GM19397 (cell line): ENCODE data around the gene UBAC1.
"Not testable (repeated sequence)": the region's sequence is repeated elsewhere in the genome, so short reads cannot be mapped to it uniquely, and the experiment has no call there.

ENCODE experiments used
- ATAC-seq: cut with Tn5 transposase; IDR thresholded peaks from one replicate; pipeline ENCODE4 v1.9.1; 2021; ENCODE audit warnings: mild to moderate bottlenecking, moderate library complexity; ENCODE audit not compliant: unreplicated experiment

The UBAC1 gene

DNA sequence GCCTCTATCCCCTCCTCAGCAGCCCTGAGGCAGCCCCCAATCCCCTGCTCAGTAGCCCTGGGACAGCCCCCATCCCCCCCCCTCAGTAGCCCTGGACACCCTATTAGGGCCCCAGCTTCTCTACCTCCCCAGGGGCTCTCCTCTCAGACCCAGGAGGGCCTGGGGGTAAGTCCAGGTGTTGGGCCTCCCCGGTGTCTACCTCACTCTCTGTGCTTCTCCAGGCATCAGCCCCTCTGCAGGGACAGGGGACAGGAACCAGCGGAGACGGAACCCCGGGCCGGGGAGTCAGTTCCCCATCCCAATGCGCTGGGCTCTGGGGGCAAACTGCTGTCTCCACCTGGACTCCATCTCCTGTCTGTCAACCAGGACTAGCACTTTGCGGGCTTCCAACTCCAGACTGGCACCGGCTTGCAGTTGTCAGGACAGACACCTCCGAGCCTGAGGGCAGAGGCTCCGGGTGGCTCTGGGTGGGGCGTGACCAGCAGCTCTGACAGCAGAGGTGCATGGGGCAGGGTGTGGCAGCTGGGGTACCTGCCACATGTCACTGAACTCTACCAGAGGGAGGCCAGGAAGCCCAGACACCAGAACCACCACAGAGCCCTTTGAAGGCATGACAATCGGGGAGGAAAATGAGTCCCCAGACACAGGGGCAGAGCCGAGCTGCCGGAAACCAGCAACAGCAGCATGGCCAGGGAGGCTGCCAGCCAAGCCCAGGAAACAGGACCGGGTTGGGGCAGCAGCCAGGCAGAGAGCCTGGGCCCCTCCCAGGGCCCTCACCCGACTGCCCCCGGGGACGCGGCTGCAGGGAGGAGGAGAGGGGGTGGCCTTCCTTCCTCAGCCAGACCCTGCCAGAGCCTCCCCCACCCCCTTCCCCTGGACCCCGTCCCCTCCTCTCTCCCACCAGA is 17.7 kb upstream of the UBAC1 start:
- ATAC-seq, result no peak

DNA sequence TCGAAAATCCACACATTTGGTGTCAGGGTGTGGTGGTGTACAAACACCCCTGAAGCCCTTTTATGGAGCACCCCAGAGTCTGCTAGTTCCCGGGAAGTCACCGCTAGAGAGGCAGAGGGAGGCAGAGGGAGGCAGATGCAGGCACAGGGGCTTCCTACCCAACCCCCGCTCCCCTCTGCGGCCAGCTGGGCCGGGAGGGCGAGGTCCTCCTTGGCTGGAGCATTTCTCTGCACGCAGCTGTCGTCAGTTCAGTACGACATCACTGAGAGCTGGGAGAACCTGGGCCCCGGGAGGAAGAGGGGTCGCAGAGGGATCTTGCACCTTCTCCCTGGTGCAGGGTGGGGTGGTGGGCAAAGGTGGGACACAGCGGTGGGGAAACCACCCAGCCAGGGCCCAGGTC is 15.8 kb upstream of the UBAC1 start:
- no peak for ATAC-seq

DNA sequence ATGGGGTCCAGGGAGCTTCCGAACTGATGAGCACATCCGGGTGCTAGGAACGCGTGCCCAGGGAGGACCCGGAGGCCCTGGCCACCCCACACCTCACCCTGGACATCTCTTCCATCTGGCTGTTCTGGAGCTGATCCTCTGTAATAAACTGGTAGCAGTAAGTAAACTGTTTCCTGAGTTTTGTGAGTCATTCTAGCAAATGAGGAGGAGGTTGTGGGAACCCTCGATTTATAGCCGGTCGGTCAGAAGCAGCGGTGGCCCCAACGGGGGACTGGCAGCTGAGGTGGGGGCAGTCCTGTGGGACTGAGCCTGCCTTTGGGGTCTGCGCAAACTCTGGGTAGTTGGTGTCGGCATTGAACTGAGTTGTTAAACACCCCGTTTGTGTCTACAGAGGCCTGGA is 15.4 kb upstream of the UBAC1 start:
- no peak for ATAC-seq

DNA sequence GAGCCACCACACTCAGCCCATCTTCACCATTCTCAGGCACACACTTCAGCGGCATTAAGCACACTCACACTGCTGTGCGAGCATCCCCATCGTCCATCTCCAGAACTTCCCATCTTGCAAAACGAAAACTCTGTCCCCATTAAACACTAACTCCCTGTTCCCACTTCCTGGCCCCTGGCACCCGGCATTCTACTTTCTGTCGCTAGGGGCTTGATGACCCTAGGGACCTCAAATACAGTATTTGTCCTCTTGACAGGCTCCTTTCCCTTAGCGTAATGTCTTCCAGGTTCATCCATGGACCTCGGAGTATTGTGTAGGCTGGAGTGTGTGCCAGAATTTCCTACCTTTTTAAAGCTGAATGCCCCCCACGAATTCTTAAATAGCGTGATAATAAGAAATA is 14.7 kb upstream of the UBAC1 start:
- ATAC-seq, result no peak

DNA sequence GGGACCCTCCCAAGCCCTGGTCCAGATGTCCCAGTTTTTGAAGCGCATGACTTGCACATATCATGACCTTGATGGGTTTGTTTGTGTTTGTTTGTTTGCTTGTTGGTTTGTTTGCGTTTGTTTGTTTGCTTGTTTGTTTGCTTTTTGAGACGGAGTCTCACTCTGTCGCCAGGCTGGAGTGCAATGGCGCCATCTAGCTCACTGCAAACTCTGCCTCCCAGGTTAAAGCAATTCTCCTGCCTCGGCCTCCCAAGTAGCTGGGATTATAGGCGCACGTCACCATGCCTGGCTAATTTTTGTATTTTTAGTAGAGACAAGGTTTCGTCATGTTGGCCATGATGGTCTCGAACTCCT is 13.0 kb upstream of the UBAC1 start:
- ATAC-seq, result no peak

DNA sequence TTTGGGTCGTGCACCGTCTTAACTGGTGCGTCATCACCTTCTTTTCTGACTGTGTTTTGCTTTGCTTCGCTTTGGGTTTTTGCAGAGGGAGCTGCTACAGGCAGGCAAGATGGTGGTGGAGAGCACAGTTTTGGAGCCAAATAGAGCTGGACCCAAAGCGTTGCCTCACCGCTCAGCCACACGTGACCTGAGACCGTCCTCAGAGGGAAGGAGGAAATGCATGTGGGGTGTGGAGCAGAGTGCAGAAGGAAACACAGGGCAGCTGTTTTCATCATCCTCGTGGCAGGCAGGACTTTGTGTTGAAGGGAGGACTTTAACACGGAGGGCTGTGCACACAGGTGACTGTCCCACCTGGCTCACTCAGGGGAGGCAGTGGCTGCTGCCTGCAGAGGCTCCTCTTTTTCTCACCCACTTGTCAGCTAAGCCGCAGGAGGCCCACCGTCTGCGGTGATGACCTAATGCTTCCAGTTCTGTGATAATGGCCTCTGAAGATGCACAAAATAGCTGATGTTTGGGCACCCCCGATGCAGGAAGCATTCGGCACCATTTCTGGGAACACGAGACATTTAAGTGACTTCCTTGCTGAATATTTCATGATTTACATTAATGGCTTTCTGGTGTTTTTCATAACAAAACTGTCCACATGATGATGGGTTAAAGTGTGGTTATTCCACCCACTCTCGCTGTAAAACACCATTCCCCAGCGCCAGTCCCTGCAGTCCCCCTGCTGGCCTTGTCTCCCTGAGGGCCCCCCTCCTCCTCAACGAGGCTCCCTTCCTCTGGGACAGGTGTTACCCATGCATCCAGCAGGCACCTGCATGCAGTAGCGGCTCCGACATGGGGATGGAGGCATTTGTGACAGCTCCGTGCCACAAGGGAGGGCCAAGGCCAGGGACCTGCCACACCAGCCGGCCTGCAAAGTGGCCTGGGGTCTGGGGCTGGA is 12.4 kb upstream of the UBAC1 start:
- ATAC-seq, result no peak

DNA sequence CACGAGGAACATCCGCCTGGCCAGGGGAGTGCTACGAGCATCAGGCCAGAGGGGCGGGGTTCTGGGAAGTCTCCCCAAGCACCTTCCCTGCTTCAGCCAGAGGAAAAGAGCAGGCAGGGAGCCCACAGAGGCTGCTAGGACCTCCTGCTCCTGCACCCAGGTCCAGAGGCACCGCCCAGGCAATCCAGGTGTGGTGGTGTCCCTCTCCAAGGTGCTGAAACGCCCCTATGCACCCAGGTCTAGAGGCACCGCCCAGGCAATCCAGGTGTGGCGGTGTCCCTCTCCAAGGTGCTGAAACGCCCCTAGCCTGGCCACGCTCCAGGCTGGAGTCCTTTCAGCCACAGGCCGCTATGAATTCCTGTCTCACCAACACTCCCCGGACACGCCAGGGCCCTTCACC is 10.7 kb upstream of the UBAC1 start:
- ATAC-seq, result no peak

DNA sequence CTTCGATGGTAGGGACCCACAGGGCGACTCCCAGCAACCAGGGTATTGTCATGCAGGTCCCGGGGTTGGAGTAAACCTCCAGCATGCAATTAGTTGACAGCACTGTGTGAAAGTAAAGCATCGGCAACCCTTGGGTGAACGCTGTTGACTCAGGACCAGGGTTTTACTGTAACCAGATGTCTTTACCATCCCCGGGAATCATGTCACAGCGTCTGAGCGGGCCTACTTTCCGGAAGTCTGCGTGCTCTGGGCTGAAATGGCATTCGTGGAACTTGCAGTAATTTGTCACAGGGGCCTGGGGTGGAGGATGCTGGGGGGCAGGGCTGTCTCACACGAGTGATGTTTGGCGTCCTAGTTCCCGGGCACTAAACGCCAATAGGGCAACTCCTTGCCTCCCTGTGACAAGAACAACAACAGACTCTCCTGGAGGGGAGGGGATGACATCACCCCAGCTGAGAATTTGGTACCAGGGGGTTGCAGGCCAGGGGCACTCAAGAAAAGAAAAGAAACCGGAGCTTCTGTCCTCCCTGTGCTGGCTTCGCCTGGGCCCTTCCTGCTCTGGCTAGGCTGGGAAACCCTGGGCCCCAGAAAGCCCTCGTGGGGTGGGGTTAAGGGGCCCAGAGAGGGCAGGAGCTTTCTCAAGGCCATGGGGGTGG is 10.1 kb upstream of the UBAC1 start:
- no peak for ATAC-seq

DNA sequence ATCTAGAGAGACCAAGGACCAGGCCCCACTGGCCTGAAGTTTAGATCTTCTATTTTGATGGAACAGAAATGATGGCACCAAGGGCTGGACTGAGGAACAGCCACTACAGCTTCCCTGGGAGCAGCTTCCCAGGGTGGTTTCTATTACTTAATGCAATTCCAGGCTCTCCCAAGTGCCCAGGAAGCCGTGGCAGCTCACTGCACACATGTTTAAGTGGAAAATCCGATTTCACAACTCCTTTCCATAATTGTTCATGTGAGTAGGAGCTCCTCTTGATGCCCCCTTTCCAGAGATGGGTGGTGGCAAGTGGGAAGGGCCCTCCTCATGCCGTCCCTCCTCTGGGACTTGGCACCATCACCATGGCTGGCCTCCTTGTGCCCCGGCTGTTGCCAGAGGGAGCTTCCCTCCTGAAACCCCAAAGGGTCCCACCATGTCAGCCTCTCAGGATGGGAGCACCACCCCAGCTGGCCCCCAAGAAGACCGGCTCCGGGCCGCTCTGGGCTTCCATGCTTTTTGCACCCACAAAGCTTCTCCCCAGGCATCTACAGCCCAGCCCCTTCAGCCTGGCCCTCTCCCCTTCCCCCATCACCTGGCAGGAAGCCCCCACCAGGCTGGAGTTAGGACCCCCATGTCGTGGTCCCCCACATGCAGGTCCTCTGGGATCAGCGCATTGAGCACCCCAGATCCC is 9.1 kb upstream of the UBAC1 start:
- no peak for ATAC-seq

DNA sequence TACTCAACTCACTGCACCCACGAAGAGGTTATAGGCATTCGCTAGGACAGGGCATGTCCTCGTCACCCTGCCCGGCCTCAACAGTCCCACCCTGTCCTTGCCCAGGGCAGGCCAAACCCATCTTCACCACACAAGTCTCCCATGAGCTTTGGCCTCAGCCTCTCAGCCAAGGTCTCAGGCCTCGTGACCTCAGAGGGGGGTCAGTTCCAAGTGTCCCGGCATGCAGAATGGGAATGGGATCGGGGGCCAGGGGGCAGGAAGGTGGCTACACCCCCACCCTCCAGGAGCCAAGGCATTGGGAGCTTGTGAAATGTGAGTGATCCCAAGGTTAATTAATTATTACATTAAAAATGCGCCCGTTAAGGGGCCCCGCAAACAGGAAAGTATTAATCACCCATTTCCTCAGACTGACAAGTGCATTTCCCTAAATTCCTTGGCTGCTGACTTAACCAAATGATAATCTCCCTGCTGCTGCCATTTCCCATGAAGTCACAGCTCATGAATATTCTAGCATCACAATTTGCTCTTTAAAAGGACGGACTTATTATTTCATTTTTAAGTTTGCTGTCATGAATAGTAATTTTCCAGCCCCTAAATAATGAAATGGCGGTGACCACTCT is 8.0 kb upstream of the UBAC1 start:
- no peak for ATAC-seq

DNA sequence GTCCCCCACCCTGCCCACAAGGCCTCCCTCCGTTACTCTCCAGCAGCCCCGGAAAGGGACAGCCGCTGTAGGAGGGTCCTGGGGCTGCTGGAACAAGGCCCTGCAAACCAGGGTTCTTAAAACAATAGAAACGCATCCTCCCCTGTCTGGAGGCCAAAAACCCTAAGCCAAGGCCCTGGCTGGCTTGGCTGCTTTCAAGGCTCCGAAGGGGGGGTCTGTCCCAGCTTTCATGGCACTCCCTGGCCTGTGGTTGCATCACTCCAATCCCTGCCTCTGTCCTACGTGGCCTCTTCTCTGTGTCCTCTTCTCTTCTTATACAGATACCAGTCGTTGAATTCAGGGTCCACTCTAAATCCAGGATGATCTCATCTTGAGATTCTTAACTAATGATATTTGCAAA is 7.4 kb upstream of the UBAC1 start:
- no peak for ATAC-seq

DNA sequence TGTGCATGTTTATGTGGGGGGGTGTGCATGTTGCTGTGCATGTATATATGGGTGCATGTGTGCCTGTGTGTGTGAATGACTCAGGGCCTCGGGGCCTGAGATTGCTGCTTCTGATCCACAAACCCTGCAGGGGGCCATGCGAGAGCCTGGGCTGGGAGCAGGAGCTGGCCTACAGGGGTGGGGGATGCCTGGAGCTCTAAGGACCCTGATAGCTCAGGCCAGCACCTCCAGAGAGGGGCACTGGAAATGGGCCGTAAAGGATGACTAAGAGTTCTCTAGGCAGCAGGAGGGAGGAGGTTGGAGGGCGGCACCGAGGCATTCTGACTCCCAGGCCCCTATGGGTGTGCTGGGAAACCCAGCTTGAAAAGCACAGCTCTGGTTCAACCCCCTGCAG is 6.9 kb upstream of the UBAC1 start:
- no peak for ATAC-seq

DNA sequence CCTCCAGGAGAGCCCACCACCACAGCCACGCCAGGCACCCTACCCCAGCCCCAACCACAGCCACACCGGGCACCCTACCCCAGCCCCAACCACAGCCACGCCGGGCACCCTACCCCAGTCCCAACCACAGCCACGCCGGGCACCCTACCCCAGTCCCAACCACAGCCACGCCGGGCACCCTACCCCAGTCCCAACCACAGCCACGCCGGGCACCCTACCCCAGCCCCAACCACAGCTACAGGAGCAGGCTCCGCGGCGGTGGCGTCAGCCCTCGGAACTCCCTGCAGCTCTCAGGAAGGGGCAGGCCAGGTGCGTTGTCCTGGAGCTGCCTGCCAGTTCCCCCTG is 5.7 kb upstream of the UBAC1 start:
- ATAC-seq, result not testable (repeated sequence)

DNA sequence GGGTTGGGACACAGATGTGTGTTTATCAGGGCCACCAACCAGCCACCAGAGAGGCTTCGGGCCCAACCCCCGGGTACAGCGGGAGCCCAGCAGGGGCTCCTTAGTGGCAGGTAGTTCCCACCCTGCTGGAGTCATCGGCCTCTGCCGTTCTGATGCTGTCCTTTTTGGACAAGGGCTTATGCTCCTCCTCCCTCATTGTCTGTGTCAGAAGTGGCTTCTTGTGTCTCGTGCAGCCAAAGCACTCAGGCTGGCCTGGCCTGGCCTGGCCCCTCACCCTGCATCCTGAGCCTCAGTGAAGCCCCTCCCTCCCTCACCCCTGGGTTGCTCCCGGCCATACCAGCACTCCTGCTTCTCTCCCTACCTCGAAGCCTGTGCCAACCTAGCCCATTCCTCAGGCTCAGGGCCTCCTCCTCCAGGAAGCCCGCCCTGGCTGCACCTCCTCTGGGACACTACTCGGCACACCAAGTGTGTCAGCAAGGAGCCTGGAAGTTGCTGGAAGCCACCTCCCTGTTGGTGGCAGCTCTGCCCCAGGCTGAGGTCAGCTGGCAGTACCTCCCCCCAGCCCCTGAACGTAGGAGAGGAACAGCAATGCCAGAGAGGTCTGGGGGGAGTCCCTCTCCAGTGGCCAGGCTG is 4.1 kb upstream of the UBAC1 start:
- no peak for ATAC-seq

DNA sequence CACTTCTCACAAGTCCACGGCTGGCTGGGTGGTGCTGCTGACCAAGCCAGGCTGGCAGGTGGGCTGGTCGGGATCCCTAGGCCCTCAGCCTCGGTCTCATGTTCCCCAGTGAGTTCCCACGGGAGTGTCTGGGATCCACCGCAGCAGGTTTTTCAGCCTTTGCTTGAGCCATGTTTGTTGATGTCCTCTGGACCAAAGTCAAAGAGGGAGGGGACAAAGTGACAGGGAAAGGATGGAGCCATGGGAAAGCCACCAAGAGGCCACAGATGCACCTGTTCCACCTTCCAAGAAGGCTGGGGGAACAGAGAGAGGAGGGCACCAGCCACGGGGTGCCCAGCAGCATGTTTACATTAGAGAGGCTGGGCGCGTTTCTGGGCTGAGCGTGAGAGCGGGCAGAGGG is 2.8 kb upstream of the UBAC1 start:
- ATAC-seq, result no peak

DNA sequence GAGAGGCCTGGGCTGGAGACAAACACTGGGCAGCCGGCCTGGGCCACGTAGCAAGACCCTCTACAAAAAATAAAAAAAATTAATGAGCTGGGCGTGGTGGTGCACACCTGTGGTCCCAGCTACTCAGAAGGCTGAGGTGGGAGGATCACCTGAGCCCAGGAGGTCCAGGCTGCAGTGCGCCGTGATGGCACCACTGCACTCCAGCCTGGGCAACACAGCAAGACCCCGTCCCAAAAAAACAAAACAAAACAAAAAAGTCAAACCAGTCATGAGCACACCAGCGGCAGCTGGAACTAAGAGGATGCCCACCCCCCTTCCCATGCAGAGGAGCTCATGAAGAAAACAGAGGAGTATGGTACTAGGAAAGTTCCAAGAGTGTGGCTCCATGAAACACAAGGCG is 2.2 kb upstream of the UBAC1 start:
- ATAC-seq, result no peak

DNA sequence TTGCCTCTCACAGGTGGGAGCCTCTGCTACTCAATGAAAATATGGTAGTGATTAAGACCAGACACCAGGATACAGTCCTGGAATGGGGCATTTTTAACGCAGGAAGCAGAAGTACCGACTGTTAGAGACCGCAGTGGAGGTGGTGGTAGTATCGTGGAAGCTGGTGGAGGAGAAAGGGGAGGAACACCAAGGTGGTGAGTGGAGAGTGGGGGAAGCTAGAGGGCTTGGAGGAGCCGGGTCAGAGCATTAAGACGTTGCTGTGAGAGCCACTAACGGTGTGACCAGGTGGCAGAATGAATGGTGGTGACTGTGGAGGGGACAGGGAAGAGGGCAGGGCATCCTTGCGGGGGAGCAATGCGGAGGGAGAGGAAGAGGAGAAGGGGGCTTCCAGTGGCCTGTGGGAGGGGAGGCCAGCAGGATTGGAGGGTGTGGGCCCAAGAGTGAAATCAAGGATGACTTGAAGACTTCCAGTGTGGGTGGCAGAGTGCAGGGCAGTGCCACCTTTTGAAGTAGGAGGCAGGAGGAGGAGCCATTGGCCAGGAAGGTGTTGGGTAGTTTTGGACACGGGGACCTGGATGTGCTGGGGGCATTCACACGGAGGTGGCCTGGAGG is 1.6 kb upstream of the UBAC1 start:
- no peak for ATAC-seq

DNA sequence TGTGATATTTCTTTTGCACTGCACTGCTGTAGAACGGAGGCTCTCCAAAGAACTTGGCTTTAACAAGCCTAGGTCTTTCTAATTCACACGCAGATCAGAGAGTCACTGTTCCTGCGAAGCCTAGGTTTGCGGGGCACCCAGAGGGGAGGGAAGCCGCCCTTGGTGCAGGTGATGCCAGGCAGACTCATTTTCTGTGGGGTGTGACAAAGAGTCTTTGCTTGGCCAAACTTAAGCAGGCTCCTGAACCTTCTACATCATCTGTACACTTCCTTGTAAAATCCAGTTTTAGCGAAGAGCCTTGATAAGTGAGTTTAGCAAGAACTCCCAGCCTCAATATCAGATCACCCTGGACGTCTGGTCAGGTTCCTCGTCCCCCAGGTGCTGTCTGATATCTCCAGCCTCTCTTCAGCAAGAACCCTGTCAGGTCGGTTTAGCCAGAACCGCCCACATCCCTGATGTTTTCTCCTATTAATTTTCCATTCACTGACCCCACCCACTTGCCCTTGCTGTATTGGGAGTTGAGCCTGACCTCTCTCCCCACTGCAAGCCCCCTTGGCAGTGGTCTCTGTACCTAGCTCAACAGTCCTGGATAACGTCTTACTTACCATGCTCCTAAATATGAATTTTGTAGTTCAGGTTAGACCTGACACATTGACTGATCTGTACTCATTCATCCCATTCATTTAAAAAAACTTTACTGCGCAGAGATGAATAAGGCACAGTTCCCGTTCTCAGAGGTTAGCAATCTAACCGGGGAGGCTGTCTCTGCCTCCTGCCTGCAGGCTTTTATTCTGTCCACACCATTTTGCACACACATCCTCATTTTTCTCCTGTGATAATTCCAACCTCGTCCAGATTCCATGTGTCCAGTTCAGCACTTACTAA is 880 bp upstream of the UBAC1 start:
- ATAC-seq, result no peak
